Endothelial cell of umbilical vein (primary cell): ENCODE data around the gene FAAP100. TPM values are rescaled to one million over a fixed set of nuclear protein-coding genes. Genes with fewer than 3 reads are reported as not detected.

Source experiments
- BruUV-seq: library from RNA; stranded (reverse); fragments of 400-500 nt; replicated peaks from 2 replicates; lab custom pipeline; 2021; lab: Mats Ljungman, UMichigan
- CTCF ChIA-PET: fragments of 300-600, 350-600 bp; sonication (Branson Sonifier 250); formaldehyde crosslinking; loops from one replicate; lab custom pipeline; 2021; ENCODE audit warnings: antibody characterized with exemption, inconsistent platforms; lab: Charles Lee
- POLR2A ChIA-PET: fragments of 300-600, 350-600 bp; sonication (Branson Sonifier 250); formaldehyde crosslinking; loops from one replicate; lab custom pipeline; 2021; ENCODE audit warnings: antibody characterized with exemption, inconsistent platforms; lab: Charles Lee
- DNase-seq: peaks from one replicate; pipeline ENCODE4 v3.0.0-alpha.2; 2011; ENCODE audit warnings: low read depth, low spot score
- FAIRE-seq: peaks from 2 replicates; lab custom pipeline; 2011; peaks lifted over from hg19 to GRCh38; lab: Jason Lieb, UNC
- H2AFZ ChIP-seq: 2 replicates; pipeline ENCODE4 v1.6.0; 2012; ENCODE audit warnings: low read depth, low read length, control low read depth, inconsistent platforms
- H3K27ac ChIP-seq: 2 replicates; pipeline ENCODE4 v1.5.1; 2011; ENCODE audit warnings: low read depth, mild to moderate bottlenecking, control low read depth, low read length, moderate library complexity; ENCODE audit not compliant: insufficient read depth
- H3K27me3 ChIP-seq, 2 experiments: 2 replicates each; pipeline versions ENCODE4 v1.6.0 to v1.6.1; 2011; ENCODE audit warnings: low read length in 2 of 2, mixed read lengths in 1 of 2; ENCODE audit not compliant: control insufficient read depth in 2 of 2, insufficient read depth in 2 of 2
- H3K36me3 ChIP-seq, 2 experiments: 2 replicates in 1 of 2; 3 replicates in 1 of 2; pipeline ENCODE4 v1.5.1; 2011; ENCODE audit warnings: low read length in 2 of 2, mild to moderate bottlenecking in 1 of 2, moderate library complexity in 1 of 2; ENCODE audit not compliant: control insufficient read depth in 2 of 2, insufficient read depth in 2 of 2; ENCODE audit errors: extremely low read depth in 1 of 2
- H3K4me1 ChIP-seq: 3 replicates; pipeline ENCODE4 v1.5.1; 2011; ENCODE audit warnings: mild to moderate bottlenecking, low read length; ENCODE audit not compliant: control insufficient read depth, insufficient read depth; ENCODE audit errors: extremely low read depth
- H3K4me2 ChIP-seq: 2 replicates; pipeline ENCODE4 v1.6.1; 2011; ENCODE audit warnings: low read length, control low read depth, mixed read lengths; ENCODE audit not compliant: insufficient read depth
- H3K4me3 ChIP-seq, 3 experiments: fragments of 200-600 bp in 1 of 3; sonication (generic), shearing (Covaris generic) in 1 of 3; replicated peaks in 1 of 3; 2 replicates each; pipeline ENCODE4 v1.5.1; 2011 to 2016; ENCODE audit warnings: control low read depth in 3 of 3, low read length in 3 of 3, mild to moderate bottlenecking in 2 of 3, inconsistent platforms in 1 of 3, low read depth in 1 of 3, moderate library complexity in 1 of 3; ENCODE audit not compliant: insufficient read depth in 1 of 3
- H3K79me2 ChIP-seq: 2 replicates; pipeline ENCODE4 v1.6.0; 2012; ENCODE audit warnings: low read length, inconsistent platforms; ENCODE audit not compliant: control insufficient read depth, insufficient read depth
- H3K9ac ChIP-seq: replicated peaks from 2 replicates; pipeline ENCODE3; 2011; ENCODE audit warnings: low read length, control low read depth; ENCODE audit not compliant: insufficient read depth; ENCODE audit errors: extremely low read depth
- H3K9me1 ChIP-seq: replicated peaks from 3 replicates; pipeline ENCODE4 v1.6.0; 2011; ENCODE audit warnings: mild to moderate bottlenecking, low read length; ENCODE audit not compliant: control insufficient read depth, insufficient read depth; ENCODE audit errors: extremely low read depth
- H3K9me3 ChIP-seq: replicated peaks from 2 replicates; pipeline ENCODE4 v1.5.1; 2012; ENCODE audit warnings: low read length, inconsistent platforms; ENCODE audit not compliant: control insufficient read depth, insufficient read depth
- H4K20me1 ChIP-seq: replicated peaks from 2 replicates; pipeline ENCODE3; 2011; ENCODE audit warnings: mild to moderate bottlenecking, low read length; ENCODE audit not compliant: control insufficient read depth, insufficient read depth; ENCODE audit errors: extremely low read depth
- CTCF ChIP-seq, 2 donors: IDR thresholded peaks; 1 replicate in 1 of 2; 2 replicates in 1 of 2; pipeline ENCODE4 v1.5.1; 2011; ENCODE audit warnings: low read length in 2 of 2, mild to moderate bottlenecking in 2 of 2, moderate library complexity in 2 of 2, control low read depth in 1 of 2, inconsistent platforms in 1 of 2, low read depth in 1 of 2; ENCODE audit not compliant: insufficient read depth in 1 of 2; ENCODE audit errors: extremely low read depth in 1 of 2
- POLR2AphosphoS5 ChIP-seq: IDR thresholded peaks from 2 replicates; pipeline ENCODE4 v1.6.1; 2012; ENCODE audit warnings: low read depth, mild to moderate bottlenecking, control low read depth, low read length, moderate library complexity; ENCODE audit not compliant: insufficient read depth
- dilution Hi-C: fragments of 300-500 bp; cut with MboI; formaldehyde crosslinking; loops from one replicate; pipeline ENCODE4 v1.15.0; 2019; ENCODE audit warnings: low sequenced_read_pairs; ENCODE audit not compliant: extremely low pct_ligation_motif_present
- intact Hi-C: fragments of 100-400 bp; cut with micrococcal nuclease; formaldehyde crosslinking; loops from one replicate; pipeline ENCODE4 v1.10.0; 2022
- polyA plus RNA-seq, 4 experiments: library from polyadenylated mRNA; depleted of rRNA in 3 of 4; stranded (reverse) in 3 of 4; unstranded in 1 of 4; fragments of >200 nt; gene quantifications; 2 replicates each; pipeline versions ENCODE4 v1.2.1 to v1.2.3, GENCODE V29; 2011 to 2012; ENCODE audit warnings: missing spikeins in 1 of 4
- total RNA-seq: library from RNA; stranded (reverse); gene quantifications from 2 replicates; pipeline ENCODE4 v1.2.3, GENCODE V29; 2021

The FAAP100 gene
- total and polyA plus RNA-seq, 2 donors (not counting 3 experiments of a cell fraction or from before 2014, with no cell fraction given): 35.4 to 54.3 TPM

GRCh38 chr17:81510785-81511553, 41.2 kb downstream of the FAAP100 start:
- Histone ChIP-seq H3K27ac (no peak overlapping the region), H2AFZ (no peak overlapping the region), H3K9me3 (no peaks in the 10 kb centered on the region), H3K27me3 (no peaks in the 10 kb centered on the region), H3K79me2 (peaks cover 46% of the 10 kb centered on the region), H3K36me3 (peaks cover 15 to 24% of the 10 kb centered on the region in 2 experiments), H3K4me2 (peak overlapping the region; percentile 83), H3K4me3 (peak overlapping the region; percentile 42 to 93 (median 78)), H3K4me1 (peaks cover 26% of the 10 kb centered on the region), H3K9me1 (no peaks in the 10 kb centered on the region), H3K9ac (peak overlapping the region; percentile 81), H4K20me1 (peaks cover 2% of the 10 kb centered on the region)
- TF ChIP-seq POLR2AphosphoS5: peak; percentile 4
- TF ChIP-seq CTCF (IDR thresholded peaks at IDR 0.05; ENCODE audit: extremely low read depth in 1 of 2, insufficient read depth in 1 of 2, low read depth in 1 of 2, low read length in 2 of 2): no peak
- dilution Hi-C loops: no loop called here
- no TSS peak for BruUV-seq
- peak; percentile 15 for FAIRE-seq
- intact Hi-C loops: loop anchor here (1.0 to 5.0 kb wide), 2 partner anchors 116 to 259 kb away; partner anchors contain the start of gene BAHCC1
- ChIA-PET CTCF (no interaction called here), POLR2A (interaction anchor here (1.1 to 1.9 kb wide), 3 partner anchors 56 to 116 kb away, joined by 3 to 6 read pairs (median 3); partner anchors contain the start of gene BAHCC1)
- DNase-seq: peak; percentile 30
